Measurements from ENCODE around the gene OPN1SW.

DNA sequence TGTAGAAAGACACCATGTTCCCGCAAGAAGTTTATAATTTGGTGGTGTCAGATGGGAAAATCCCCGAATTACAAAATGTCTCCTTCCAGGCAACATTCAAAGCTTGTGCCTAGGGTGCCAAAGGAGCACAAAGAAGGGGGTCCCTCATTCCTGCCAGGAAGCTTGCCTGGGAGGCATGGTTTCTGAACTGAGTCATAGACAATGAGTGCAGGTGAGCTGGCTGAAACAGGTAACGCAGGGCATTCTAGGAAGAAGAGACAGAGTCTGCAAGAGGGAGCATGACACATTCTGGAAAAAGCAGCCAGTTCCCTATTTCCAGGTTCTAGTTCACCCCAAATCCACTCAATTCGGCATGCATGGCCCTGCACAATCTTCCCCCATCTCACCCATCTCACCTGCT lies 48.4 kb downstream of the OPN1SW start:
- no peak for TF ChIP-seq ZNF274 (IDR thresholded peaks at IDR 0.05; ENCODE audit: low read depth, low read length)
- no peak for TF ChIP-seq YY1 (IDR thresholded peaks at IDR 0.05; ENCODE audit: insufficient read depth, insufficient read length)

Measured in NT2/D1 (cell line).